T-helper 2 cell treated with Interferon-gamma antibody and Interleukin-4, amounts not matched to agents 100 ng/mL and 5 ng/mL, for 36 hours (primary cell): ENCODE data around the gene GZF1. TPM values are rescaled to one million over a fixed set of nuclear protein-coding genes. Genes with fewer than 3 reads are reported as not detected.

Experiments
- intact Hi-C: fragments of 100-400 bp; cut with micrococcal nuclease; formaldehyde crosslinking; loops from one replicate; pipeline ENCODE4 v1.15.1; 2023
- total RNA-seq: library from RNA; stranded (reverse); gene quantifications from 2 replicates; pipeline ENCODE4 v1.2.3, GENCODE V29; 2022

The GZF1 gene
- 14.3 and 15.1 TPM in 2 replicates for total RNA-seq

DNA sequence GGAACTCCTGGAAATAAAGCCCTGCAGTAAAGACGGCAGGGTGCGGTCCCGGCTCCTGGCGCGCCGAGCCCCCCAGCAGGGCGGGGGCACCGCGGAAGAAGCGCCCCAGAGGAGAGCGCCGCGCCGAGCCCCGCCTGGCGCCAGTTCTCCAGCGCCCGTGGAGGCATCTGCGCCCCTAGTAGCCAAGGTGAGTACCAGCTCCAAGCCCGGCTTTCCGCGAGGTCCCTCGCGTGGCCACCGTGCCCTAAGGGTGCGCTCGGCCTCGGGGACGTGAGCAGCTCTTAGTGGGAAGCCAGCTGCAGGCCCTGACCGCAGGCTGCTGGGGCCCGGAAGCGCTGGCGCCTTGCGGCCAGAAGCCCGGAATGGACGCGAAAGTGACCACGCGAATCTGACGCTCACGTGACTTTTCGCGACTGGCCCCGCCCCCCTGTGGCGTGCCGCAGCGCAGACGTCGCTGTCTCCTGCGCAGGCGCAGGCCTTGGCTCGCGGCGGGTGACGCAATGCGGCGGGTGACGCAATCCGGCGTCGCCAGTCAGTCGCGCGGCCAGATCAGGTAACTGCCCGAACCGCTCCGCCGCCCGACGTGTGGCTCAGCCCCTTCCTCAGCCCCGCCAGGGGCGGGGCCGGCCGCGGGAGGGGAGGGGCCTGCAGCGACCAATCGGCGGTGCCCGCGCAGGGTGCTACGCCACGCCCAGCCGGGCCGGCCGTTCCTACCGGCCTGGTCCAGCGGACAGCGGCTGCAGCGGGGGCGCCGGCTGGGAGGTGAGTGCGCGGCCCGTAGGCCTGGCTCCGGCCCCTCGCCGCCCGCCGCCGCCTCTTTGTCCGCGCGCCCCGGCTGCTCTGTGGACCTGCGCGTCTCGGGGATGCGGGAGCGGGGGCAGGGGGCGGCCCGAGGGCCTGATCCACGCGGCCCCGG is at the start of gene GZF1:
GZF1 (plus strand) TSS at position 707 of the 916 bp plus-strand sequence. CDS start 2,202 bp downstream, outside the sequence.
- intact Hi-C loops, result loop anchor here (1.0 to 5.0 kb wide), 5 partner anchors 11 to 1631 kb away; partner anchors contain the start of genes APMAP, NAPB, NXT1 and THBD

- intact Hi-C loops, result no loop called here
Measured at GRCh38 chr20:23313271-23313670, 48.7 kb upstream of the GZF1 start.

DNA sequence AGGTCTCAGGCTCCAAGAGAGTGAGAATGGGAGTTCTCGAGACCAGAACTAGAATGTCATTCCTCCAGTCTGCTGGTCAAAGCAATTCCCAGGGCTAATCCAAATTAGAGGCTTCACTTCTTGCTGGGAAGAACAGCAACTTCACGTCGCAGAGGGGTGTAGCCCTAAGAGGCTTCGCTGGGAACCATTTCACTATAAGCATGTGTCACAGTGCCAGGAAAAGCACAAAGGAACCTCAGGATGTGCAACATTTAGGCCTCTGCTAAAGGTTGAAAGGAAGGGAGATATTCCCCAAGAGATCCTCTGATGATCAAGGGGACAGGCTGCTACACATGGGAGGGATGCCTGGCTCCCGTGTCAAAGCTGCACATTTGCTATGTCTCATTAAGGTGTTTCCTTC is 47.3 kb upstream of the GZF1 start:
- intact Hi-C loops, result no loop called here

GRCh38 chr20:23315099-23315498 is 46.9 kb upstream of the GZF1 start:
- intact Hi-C loops, result no loop called here

DNA sequence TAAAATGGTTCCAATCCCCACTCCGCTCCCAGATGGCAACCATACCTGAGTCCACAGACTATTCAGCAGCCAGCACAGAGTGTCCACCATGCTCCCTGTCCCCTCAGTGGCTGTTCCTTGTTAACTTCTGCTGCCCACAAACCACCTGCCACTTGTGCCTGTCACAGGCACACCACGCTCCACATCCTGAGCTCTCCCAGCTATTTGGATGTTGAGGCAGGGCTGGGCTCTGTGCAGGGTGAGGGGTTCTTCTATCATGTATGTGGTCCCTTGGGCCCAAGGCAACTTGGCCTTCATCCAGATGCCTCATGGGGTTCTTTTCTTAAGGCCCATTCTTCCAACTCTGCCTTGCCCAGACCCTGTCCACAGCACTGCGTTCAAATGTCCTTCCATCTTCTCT is 45.4 kb upstream of the GZF1 start:
- intact Hi-C loops, result no loop called here

- intact Hi-C loops, result no loop called here
Measured at GRCh38 chr20:23317081-23317480, 44.9 kb upstream of the GZF1 start.

DNA sequence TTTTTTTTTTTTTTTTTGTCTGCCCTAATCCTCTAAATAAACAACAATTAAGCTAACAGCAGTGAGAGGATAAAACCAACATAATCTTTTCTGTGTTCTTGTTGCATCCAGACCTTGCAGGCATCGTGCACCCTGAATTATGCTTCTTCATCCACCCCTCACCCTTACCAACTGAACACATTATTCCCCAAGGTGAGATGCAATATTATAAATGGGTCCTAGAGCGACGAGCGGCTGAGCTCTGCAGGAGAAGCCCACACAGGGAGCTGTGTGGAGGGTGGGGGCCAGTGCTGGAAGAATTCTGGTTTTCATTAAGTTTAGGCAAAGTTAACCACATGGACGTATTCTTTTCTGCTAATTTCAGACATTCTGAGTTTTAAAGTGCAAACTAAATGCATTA is 43.6 kb upstream of the GZF1 start:
- intact Hi-C loops, result no loop called here

GRCh38 chr20:23320317-23320716 is 41.7 kb upstream of the GZF1 start:
- intact Hi-C loops, result no loop called here

- intact Hi-C loops, result no loop called here
Measured at GRCh38 chr20:23325107-23325506, 36.9 kb upstream of the GZF1 start.

- intact Hi-C loops, result no loop called here
Measured at GRCh38 chr20:23326774-23327173, 35.2 kb upstream of the GZF1 start.

GRCh38 chr20:23327617-23328333 is 34.2 kb upstream of the GZF1 start:
- intact Hi-C loops, result no loop called here

DNA sequence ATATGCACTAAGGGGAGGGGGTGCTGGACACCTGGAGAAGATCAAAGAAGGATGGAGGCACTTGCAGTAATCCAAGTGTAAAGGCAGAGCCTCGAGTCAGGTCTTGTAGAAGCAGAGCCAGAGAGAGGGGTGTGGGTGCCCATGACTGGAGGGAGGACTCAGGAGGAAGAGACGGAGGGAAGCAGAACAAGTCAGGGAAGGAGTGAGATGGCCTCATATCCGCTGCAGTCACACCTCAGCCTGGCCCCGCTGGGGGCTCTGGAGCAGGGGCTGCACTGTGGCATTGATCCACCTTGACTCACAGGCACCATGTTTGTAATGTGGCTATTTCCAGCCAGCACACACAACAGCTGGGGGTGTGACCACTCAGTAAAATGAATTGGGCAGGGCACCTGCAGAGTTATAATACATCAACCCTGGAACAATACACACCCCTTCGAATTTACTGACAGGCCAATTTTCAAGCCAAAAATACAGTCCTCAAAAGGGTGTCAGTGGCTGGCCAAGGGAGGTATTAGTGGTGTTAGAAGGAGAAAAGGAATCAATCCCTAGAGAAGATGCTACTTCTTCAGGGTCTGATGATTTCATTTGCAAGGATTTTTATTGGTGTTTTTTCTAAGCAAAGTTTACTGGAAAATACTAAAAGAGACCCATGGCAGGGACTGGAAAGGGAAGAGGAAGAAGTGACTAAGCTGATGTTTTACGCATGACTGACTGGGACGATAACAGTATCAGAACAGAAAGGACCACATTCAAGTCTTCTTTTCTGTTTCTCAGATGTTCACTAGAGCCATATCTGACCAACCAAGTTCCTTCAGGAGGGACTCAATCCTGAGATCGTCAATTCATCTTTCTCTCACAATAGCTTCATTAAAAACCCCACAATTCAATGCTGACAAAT is 30.3 kb upstream of the GZF1 start:
- intact Hi-C loops, result no loop called here

DNA sequence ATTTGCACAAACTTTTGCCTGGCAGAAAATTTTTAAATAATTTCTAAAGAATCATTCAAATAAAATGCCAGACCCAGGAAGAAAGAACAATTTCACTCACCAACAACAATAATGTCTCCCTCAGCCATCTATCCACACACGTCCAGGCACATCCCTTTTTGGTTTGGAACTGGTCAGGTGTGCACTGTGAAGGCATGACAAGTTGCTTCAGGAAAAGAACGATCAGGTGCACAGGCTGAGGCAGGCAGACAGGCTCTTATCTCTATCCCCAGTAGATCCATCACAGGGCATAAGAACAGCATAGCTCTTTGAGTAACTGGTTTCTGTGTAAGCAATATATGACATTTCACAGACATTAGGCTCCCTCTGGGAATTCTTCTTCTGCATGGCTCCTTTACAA is 29.5 kb upstream of the GZF1 start:
- intact Hi-C loops, result no loop called here

- intact Hi-C loops, result no loop called here
Measured at GRCh38 chr20:23334111-23334510, 27.9 kb upstream of the GZF1 start.

DNA sequence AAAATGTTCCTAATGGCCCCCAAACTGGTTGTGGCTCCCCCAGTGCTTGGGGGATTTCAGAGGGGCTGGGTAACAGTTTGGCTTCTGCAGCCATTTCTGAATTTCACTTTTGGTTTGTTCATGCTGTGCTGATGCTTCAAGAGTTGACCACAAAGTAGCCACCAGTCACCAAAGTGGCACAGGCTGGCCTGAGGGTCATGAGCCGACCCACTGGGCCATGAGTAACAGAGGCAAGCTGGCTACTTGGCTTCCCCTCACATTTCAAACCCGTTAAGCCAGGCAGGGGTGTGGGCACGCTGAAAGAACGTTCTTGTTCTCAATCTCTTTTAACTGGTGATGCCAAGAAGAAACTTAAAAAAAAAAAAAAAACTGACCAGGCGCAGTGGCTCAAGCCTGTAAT is 26.5 kb upstream of the GZF1 start:
- intact Hi-C loops, result no loop called here

DNA sequence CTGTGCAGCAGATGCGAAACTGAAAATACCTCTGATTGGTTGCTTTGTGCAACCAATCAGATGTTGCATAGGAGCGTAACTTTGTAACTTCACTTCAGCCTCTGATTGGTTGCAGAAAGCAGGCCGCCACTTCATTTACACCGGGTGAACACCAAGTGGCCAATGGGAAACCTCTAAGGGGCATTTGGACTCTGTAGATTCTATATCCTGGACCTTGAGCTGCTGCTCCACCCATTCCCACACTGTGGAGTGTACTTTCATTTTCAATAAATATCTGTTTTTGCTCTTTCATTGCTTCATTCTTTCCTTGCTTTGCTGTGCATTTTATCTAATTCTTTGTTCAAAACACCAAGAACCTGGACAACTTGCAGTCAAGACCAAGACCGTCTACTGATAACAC is 25.5 kb upstream of the GZF1 start:
- intact Hi-C loops, result no loop called here

- intact Hi-C loops, result no loop called here
Measured at GRCh38 chr20:23337312-23337711, 24.7 kb upstream of the GZF1 start.

DNA sequence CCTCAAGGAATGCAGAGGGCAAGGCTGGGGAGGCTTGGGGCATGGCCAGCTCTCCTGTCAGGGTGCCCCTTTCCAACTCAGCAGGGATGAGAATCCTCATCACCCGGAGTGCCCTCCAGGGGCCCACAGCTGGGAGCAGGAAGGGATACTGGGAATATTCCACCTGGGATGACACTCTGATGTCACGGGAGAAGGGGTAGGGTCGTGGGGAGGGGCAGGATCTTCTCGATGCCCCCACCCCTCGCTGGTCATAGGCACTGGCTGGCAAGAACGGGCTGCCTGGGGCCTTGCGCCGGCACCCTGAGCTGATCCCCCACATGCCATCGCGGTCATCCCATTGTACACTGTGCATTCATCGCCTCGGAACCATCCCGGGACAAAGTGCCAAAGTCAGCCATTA is 22.0 kb upstream of the GZF1 start:
- intact Hi-C loops, result loop anchor here (5.0 kb wide), 2 partner anchors 648 to 998 kb away; no protein-coding TSS in a partner anchor

DNA sequence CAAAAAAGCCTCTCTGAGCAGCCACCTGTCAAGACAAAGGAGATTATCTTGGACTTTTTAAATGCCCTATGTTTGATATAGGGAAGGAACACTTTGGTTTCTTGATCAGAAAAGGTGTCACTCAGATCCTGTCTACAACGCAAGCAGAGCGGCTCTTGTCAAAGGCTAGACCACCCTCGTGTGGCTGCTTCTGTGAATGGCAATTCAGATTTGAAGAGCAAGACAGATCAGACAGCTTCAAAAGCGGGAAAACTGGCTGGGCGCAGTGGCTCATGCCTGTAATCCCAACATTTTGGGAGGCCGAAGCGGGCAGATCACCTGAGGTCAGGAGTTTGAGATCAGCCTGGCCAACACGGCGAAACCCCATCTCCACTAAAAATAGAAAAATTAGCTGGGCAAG is 21.5 kb upstream of the GZF1 start:
- intact Hi-C loops, result loop anchor here (5.0 kb wide), 2 partner anchors 648 to 998 kb away; no protein-coding TSS in a partner anchor

GRCh38 chr20:23341073-23341472 is 20.9 kb upstream of the GZF1 start:
- intact Hi-C loops, result loop anchor here (5.0 kb wide), 2 partner anchors 649 to 999 kb away; no protein-coding TSS in a partner anchor

DNA sequence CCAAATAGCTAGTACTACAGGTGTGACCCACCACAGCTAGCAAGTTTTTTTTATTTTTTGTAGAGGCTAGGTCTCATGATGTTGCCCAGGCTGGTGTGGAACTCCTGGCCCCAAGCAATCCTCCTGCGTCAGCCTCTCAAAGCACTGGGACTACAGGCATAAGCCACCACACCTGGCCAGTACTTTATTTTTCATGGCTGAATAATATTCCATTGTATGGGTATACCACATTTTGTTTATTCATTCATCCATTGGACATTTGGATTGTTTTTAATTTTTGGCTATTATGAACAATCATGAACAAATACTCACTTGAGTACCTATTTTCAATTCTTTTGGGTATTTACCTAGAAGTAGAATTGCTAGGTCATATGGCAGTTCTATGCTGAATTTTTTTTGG is 18.4 kb upstream of the GZF1 start:
- intact Hi-C loops, result loop anchor here (5.0 kb wide), 2 partner anchors 651 to 1001 kb away; no protein-coding TSS in a partner anchor
